Activated CD8-positive, alpha-beta memory T cell treated with anti-CD3 and anti-CD28 coated beads for 24 hours (primary cell): Measurements from ENCODE around the gene ADCY6.

Experiments
- DNase-seq: peaks from one replicate; pipeline ENCODE4 v3.0.0-alpha.2; 2020

The ADCY6 gene

GRCh38 chr12:48782457-48783395, 6.2 kb downstream of the ADCY6 start:
- DNase-seq: no peak

GRCh38 chr12:48781750-48782456, 7.0 kb downstream of the ADCY6 start:
- DNase-seq: no peak

- DNase-seq: no peak
These were observed 8.4 kb downstream of the ADCY6 start for GRCh38 chr12:48780381-48781025.

- DNase-seq: no peak
These were observed 9.0 kb downstream of the ADCY6 start for GRCh38 chr12:48779869-48780268.

GRCh38 chr12:48777501-48778400, 11.1 kb downstream of the ADCY6 start:
- no peak for DNase-seq

GRCh38 chr12:48776956-48777355, 11.9 kb downstream of the ADCY6 start:
- no peak for DNase-seq

GRCh38 chr12:48775991-48776649, 12.8 kb downstream of the ADCY6 start:
- no peak for DNase-seq

GRCh38 chr12:48775299-48775698, 13.6 kb downstream of the ADCY6 start:
- DNase-seq: no peak

- DNase-seq: no peak
These were observed 14.4 kb downstream of the ADCY6 start for GRCh38 chr12:48774516-48774915.

- no peak for DNase-seq
These were observed 15.2 kb downstream of the ADCY6 start for GRCh38 chr12:48773686-48774085.

GRCh38 chr12:48771588-48772112, 17.2 kb downstream of the ADCY6 start:
- no peak for DNase-seq

GRCh38 chr12:48770756-48771155, 18.1 kb downstream of the ADCY6 start:
- DNase-seq: no peak

GRCh38 chr12:48768736-48769135, 20.2 kb downstream of the ADCY6 start:
- DNase-seq: no peak

- no peak for DNase-seq
These were observed 20.7 kb downstream of the ADCY6 start for GRCh38 chr12:48768147-48768546.

GRCh38 chr12:48767521-48767920, 21.4 kb downstream of the ADCY6 start:
- no peak for DNase-seq

- DNase-seq: no peak
These were observed 21.8 kb downstream of the ADCY6 start for GRCh38 chr12:48767047-48767446.

GRCh38 chr12:48765753-48766162, 23.1 kb downstream of the ADCY6 start:
- DNase-seq: no peak

- no peak for DNase-seq
These were observed 24.4 kb downstream of the ADCY6 start for GRCh38 chr12:48764521-48764920.

- no peak for DNase-seq
These were observed 30.2 kb downstream of the ADCY6 start for GRCh38 chr12:48758737-48759136.

- no peak for DNase-seq
These were observed 30.7 kb downstream of the ADCY6 start for GRCh38 chr12:48758186-48758585.

GRCh38 chr12:48750769-48751356, 38.0 kb downstream of the ADCY6 start:
- no peak for DNase-seq
